Measurements from ENCODE around the gene PPIE.

The PPIE gene

GRCh38 chr1:39738622-39739366, at the start of gene PPIE:
Gene PPIE, plus strand, starts transcription at chr1:39738882. Its CDS starts 19 bp downstream, at chr1:39738901.
- peak; percentile 93 for DNase-seq

GRCh38 chr1:39689214-39689613, 49.5 kb upstream of the PPIE start:
- DNase-seq: no peak

GRCh38 chr1:39689635-39690034, 49.0 kb upstream of the PPIE start:
- DNase-seq: no peak

GRCh38 chr1:39690225-39690624, 48.5 kb upstream of the PPIE start:
- DNase-seq: no peak

GRCh38 chr1:39690794-39691382, 47.8 kb upstream of the PPIE start:
- no peak for DNase-seq

GRCh38 chr1:39691383-39692151, 47.1 kb upstream of the PPIE start, which contains the start of gene HPCAL4:
Gene HPCAL4, minus strand, starts transcription at chr1:39691433. Its CDS starts 6,830 bp downstream, at chr1:39684603.
- DNase-seq: peak; percentile 86

- no peak for DNase-seq
These were observed 46.3 kb upstream of the PPIE start for GRCh38 chr1:39692152-39693074.

- no peak for DNase-seq
These were observed 44.7 kb upstream of the PPIE start for GRCh38 chr1:39694026-39694425.

- DNase-seq: no peak
These were observed 43.7 kb upstream of the PPIE start for GRCh38 chr1:39695016-39695415.

- no peak for DNase-seq
These were observed 42.2 kb upstream of the PPIE start for GRCh38 chr1:39696448-39696847.

- DNase-seq: no peak
These were observed 40.1 kb upstream of the PPIE start for GRCh38 chr1:39698568-39698967.

- DNase-seq: no peak
These were observed 39.3 kb upstream of the PPIE start for GRCh38 chr1:39699419-39699818.

GRCh38 chr1:39700348-39700747, 38.3 kb upstream of the PPIE start:
- DNase-seq: no peak

GRCh38 chr1:39701049-39701439, 37.6 kb upstream of the PPIE start:
- DNase-seq: no peak

GRCh38 chr1:39704757-39705156, 33.9 kb upstream of the PPIE start:
- no peak for DNase-seq

- DNase-seq: no peak
These were observed 31.2 kb upstream of the PPIE start for GRCh38 chr1:39707506-39707905.

GRCh38 chr1:39711104-39711965, 27.3 kb upstream of the PPIE start:
- no peak for DNase-seq

GRCh38 chr1:39711966-39712340, 26.7 kb upstream of the PPIE start:
- no peak for DNase-seq

GRCh38 chr1:39713557-39713956, 25.1 kb upstream of the PPIE start:
- no peak for DNase-seq

GRCh38 chr1:39717809-39718208, 20.9 kb upstream of the PPIE start:
- DNase-seq: no peak

GRCh38 chr1:39720094-39720999, 18.3 kb upstream of the PPIE start:
- no peak for DNase-seq

Data from right forelimb (tissue), 1 donor.